ENCODE measurements around the gene TADA2B.

Gene TADA2B

DNA sequence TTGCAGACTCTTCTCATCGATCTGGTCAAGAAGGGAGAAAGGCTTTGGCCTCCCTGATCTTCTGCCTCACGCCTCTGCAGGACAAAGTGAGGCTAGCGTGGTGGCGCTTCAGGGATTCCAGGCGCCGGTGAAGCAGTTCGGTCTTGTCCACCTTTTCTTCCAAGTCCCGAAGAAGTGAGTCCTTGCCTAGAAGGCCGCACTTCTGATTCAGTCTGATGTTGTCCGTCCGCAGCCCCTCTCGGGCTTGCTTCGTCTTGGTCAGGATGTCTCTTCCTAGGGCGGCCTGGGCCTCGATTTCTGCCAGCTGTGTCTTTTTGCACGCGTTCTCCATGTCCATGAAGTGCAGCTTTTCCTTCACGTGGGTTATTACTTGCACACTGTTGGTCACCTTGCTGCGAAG is 1.9 kb upstream of the TADA2B start:
- no peak for DNase-seq
- no peak for TF ChIP-seq GATA1 (IDR thresholded peaks at IDR 0.05; ENCODE audit: low read depth, low read length)

DNA sequence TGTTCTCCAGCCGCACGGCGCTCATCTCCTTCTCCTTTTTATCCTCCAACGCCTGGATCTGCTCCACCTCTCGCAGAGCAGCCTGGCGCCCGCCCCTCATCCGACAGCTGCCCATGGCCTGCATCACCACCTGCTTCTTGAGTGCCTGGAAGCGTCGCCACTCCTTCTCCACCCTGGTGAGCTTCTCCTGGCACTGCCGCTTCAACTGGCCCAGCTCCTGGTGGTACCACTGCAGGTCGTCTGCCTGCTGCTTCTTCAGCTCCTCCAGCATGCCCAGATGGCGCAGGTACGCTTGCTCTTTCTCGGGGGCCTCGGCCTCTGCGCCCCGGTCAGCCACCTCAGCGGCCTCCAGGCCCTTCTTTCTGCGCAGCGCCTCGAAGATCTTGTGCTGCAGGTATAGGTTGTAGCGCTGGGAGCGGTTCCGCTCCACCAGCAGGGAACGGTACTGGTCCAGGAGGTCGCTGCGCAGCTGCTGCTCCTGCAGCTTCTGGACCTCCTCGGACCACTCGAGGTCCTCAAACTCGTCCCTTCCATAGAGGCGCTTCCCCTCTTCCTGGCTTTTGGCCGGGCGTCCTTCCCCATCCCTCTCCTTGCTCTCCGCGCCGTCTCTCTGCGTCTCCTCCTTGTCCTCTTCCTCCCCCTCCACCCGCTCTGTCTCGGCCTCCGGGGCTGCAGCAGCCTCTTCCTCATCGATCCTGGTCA is 1.2 kb upstream of the TADA2B start:
- DNase-seq: no peak
- TF ChIP-seq POLR2A (IDR thresholded peaks at IDR 0.05; ENCODE audit: low read length) (no peak), GATA1 (IDR thresholded peaks at IDR 0.05; ENCODE audit: low read depth, low read length) (no peak)

DNA sequence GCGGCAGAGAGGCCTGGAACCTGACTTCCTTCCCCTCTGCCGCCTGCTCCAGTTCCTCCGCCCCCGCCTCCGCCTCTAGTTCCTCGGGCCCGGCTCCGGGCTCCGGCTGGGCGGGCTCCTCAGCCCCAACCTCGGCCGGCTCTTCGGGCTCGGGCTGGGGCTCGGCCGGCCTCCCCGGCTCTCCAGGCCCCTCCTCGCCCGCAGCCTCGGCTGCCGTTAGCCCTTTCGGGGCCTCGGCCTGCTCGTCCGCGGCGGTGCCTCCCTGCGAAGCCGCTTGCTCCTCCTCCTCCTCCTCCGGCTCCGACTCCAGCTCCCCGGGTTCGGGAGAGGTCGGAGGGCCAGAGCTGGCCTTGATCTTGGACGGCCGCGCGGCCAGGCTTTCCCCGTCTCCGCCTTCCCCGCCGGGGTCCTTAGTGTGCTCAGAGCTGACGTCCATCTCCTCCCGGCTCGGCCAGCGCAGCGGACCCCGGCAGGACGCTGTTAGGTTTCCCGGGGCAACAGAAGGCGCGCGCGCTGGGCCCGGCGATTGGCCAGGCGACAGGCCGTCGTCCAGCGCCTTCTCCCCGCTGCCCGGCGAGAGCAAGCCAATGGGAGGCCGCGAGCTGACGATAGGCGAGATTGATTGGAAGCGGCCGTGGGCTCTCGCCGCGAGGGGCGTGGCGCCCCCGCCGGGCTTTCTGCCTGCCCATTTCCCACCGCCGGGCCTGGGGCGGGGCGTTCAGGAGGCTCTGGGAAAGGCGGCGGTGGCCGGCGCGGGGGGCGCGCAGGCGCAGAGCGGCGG is 479 bp upstream of the TADA2B start:
- DNase-seq: peak; percentile 97 to 98
- TF ChIP-seq POLR2A (IDR thresholded peaks at IDR 0.05; ENCODE audit: low read length) (no peak), GATA1 (IDR thresholded peaks at IDR 0.05; ENCODE audit: low read depth, low read length) (no peak)

DNA sequence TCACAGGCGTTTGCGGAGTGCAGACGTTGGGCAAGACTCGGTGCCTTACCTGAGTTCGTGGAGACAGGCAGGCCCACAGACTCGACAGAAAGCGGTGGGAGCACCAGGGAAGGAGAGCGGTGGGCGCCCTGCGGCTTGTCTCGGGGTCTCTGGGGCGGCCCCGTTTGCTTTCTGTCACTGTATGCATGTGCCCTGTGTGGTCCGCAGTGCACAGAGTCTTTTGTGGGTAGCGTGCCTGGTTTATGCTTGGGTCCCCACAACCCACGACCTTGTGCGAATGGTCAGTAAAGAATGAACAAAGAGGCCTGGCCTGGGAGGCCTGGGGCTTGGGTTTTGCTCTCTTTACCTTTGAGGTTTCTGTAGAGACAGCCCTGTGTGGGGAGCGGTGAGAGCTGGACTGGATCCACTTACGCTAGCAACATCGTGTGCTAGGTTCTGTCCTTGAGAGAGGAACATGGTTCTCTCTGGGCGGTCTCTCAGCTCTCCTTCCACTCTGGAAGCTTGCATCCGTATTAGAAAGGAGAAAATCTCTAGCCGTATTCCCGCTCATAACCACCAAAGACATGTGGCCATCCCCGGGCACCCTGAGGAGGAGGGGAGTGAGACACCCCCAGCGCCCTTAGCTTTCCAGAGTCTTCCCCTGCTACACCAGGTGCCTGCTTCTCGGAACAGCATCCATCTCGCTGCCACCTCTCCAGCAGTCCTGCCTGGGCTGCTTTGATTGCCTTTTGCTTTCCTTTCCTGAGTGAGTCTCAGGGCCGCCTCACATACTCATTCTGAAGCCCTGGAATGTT is 1.2 kb downstream of the TADA2B start:
- DNase-seq: peak in 1 of 2 experiments; percentile 46
- TF ChIP-seq POLR2A (IDR thresholded peaks at IDR 0.05; ENCODE audit: low read length): no peak
- TF ChIP-seq GATA1 (IDR thresholded peaks at IDR 0.05; ENCODE audit: low read depth, low read length): no peak

DNA sequence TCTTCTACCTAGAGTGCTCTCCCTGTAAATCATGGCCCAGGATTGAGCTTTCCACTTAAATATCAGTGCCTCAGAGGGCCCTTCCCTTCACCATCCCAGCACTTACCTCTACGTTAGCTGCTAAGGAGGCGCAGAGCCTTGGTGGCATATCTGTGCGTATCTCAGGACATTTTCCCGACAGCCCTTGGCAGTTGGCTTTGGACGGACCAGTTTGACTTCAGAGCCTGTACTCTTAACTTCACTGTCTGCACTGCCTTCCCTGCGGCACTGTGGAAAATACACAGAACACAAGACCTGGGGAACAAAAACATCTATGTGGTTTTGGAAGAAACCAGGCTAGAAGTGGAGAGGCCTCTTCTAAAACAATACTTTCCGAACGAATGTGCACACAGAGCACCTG is 2.4 kb downstream of the TADA2B start:
- DNase-seq: no peak
- no peak for TF ChIP-seq GATA1 (IDR thresholded peaks at IDR 0.05; ENCODE audit: low read depth, low read length)
- TF ChIP-seq POLR2A (IDR thresholded peaks at IDR 0.05; ENCODE audit: low read length): no peak

DNA sequence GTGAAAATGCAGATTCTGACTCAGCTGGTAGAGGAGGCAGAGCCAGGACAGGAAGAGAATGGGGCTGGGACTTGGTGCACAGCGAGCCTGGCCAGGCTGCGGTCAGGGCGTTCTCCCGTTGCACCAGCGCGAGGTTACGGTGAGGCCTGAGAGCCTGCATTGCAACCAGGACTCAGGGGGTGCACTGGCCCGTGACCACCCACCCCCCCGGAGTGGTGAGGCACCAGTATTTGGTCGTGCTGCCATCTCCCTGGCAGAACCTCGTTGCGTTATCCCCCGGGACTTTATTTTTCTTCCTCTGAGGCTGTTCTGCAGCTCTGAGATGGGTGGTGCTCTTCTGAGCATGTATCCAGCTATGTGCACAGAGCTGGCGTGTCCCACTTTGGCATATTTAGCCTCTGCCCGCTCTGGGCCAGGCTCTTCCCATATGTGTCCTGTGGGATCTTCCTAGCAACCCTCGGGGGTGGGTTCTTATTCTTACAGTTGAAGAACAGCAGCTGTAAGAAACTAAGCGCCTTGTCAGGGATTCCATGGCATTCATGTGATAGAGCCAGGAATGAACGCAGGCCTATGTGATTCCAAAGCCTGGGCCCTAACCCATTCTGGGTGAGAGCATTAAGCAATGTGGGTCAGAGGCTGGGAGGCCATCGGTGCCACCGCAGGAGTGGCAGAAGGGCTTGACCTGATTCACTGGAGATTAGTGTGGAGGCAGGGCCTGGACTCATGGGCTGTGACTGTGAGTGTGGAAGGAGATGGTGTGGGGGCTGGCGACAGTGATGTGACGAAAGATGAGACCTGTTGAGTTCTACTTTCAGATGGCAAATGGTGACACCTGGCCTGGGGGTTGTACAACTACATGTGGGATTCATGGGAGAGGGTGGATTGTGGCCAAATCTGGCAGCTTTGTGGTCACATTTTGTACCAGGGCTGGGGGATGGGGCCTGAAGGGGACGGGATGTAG is 3.1 kb downstream of the TADA2B start:
- no peak for TF ChIP-seq POLR2A (IDR thresholded peaks at IDR 0.05; ENCODE audit: low read length)
- DNase-seq: no peak

DNA sequence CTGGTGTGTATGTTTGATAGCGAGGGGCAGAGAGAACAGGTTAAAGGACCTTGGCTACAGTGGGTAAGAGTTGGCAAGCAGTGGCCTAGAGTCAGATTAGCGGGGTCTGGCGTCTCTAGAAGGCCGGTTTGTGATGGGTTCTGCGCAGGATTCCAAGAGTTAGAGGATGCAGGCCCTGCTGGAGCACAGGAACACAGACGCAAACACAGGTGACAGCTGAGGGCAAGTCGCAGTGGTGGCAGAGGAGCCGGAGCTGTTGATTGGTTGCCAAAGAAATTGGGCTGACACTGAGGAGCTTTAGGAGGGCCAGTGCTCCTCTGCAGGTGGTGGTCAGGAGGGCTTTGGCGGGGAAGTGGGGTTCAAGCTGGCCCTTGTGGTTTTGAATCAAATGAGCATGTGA is 3.8 kb downstream of the TADA2B start:
- TF ChIP-seq GATA1 (IDR thresholded peaks at IDR 0.05; ENCODE audit: low read depth, low read length) (no peak), POLR2A (IDR thresholded peaks at IDR 0.05; ENCODE audit: low read length) (no peak)
- no peak for DNase-seq

DNA sequence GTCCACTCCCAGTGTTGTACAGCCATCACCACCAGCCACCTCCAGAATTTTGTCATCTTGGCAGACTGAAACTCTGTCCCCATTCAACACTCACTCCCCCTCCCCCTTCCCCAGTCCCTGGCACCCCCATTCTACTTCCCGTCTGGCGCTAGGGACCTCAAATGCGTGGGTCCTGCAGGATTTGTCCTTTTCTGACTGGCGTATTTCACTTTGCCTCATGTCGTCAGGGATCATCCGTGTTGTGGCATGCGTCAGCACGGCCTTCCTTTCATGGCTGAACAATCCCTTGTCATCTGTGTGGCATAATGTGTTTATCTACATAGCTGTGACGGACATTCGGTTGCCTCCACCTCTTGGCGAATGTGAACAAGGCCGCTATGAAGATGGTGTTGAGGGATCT is 5.5 kb downstream of the TADA2B start:
- DNase-seq: no peak
- no peak for TF ChIP-seq POLR2A (IDR thresholded peaks at IDR 0.05; ENCODE audit: low read length)
- no peak for TF ChIP-seq GATA1 (IDR thresholded peaks at IDR 0.05; ENCODE audit: low read depth, low read length)

DNA sequence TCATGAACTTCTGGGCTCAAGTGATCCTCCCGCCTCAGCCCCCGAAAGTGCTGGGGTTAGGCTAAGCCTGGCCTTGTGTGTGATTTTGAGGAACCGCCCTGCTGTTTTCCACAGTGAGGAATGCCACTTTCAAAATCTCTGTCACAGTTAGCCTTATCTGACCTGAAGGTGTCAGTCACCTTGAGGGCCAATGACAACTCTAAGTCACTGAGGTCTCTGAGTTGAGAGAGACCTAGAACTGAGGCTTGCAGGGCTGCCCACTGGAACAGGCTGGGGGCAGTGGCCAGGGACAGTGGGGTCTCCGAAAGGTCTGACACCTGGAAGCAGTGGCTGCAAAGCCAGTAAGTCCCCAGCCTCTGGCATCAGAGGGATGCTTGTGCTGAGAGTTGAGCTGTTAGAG is 6.1 kb downstream of the TADA2B start:
- DNase-seq: no peak
- TF ChIP-seq GATA1 (IDR thresholded peaks at IDR 0.05; ENCODE audit: low read depth, low read length) (no peak), POLR2A (IDR thresholded peaks at IDR 0.05; ENCODE audit: low read length) (no peak)

DNA sequence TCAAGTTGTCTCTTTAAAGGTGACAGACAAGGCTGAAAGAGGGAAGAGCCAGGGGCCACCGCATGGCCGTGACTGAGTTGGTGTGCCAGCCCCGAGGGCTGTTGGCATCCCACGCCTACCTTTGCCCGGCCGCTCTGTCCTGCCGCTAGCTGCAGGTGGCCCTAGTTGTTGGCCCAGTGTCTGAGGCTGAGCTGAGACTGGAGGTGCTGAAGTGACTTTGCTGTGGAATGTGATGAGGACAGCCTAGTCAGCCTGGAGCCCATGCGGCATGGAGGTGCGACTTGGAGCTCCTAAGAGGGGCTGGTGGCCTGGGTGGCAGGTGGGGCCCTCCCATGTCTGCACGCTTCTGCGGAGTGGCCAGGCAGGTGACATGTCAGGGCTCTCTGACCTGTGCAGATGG is 6.6 kb downstream of the TADA2B start:
- no peak for TF ChIP-seq GATA1 (IDR thresholded peaks at IDR 0.05; ENCODE audit: low read depth, low read length)
- no peak for TF ChIP-seq POLR2A (IDR thresholded peaks at IDR 0.05; ENCODE audit: low read length)
- DNase-seq: no peak

DNA sequence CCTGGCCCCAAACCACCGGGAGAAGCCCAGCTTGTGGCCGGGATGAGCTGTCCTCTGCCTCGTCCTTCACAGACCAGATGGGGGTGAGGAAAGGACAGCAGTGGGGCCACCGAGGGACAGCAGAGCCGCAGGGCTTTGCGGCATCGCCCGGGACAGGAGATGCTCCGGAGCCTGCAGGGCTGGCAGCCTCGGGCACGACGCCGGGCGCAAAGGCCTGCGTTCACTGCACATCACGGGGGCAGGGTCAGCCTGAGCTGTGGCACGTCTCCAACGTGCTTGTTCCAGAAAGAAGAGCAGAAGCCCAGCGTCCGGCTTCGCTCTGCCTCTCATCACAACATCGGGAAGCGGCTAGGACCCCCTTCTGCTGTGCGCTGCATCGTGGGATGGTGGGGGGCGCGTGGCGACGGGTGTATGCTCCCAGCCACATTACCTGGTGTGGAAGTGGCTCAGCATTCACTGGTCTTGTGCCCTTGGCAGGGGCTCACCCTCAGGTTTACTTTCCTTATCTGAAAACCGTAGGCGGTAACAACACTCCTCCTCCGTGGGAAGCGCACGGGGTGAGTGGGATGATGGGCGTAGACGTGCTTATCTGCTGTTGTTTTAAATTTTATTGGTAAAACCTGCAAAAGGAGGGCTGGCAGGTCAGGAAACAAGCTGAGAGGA is 7.4 kb downstream of the TADA2B start:
- TF ChIP-seq POLR2A (IDR thresholded peaks at IDR 0.05; ENCODE audit: low read length) (no peak), GATA1 (IDR thresholded peaks at IDR 0.05; ENCODE audit: low read depth, low read length) (no peak)
- DNase-seq: no peak

DNA sequence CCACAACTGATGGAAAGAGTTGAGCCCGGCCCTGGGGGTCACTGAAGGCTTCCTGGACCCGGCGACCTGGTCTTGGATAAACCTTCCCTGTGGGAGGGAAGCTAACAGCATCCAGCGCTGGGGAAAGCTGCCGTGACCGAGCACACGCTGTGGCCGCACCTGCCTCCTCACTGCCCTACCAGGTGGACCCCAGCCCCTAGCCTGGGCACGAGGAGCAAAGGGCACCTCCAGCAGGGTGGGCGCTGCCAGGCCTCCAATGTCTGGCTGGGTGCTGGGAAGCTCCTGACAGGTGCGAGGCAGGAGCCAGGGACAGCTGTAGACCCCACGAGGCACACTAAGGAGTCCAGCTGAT is 7.9 kb downstream of the TADA2B start:
- TF ChIP-seq POLR2A (IDR thresholded peaks at IDR 0.05; ENCODE audit: low read length) (no peak), GATA1 (IDR thresholded peaks at IDR 0.05; ENCODE audit: low read depth, low read length) (no peak)
- no peak for DNase-seq

DNA sequence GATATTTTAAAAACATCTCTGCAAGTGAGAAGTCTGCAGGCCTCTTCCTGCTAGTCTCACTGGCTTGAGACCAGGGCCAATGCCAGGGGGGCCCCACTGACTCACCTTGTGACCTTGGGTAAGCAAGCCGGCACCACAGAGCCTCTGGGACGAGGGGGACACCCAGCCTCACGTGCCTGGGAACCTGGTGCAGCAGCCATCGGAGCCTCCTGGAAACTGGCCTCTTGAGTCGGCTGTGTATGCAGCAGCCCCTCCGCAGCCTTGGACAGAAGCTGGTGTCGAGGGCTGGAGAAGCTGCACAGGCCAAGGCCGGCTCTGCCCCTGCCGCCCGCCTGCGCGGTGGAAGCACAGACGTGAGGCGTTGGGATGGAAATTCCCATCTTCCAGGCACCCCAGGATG is 8.7 kb downstream of the TADA2B start:
- no peak for TF ChIP-seq POLR2A (IDR thresholded peaks at IDR 0.05; ENCODE audit: low read length)
- no peak for TF ChIP-seq GATA1 (IDR thresholded peaks at IDR 0.05; ENCODE audit: low read depth, low read length)

More for the DNA sequence above, 8.7 kb downstream of the TADA2B start:
- DNase-seq: no peak

Data from erythroblast (primary cell).